Measurements from ENCODE around the gene ZNF407. TPM values are rescaled to one million over a fixed set of nuclear protein-coding genes. Genes with fewer than 3 reads are reported as not detected.

ZNF407 gene
- total and polyA plus RNA-seq, 2 of the 13 experiments (the other 11 are each of a cell fraction or from before 2014, with no cell fraction given): 2.3 to 8.7 TPM

- TF ChIP-seq ZNF142 (CRISPR knock-in tag; IDR thresholded peaks at IDR 0.05): no peak
- TF ChIP-seq ATAD3A (CRISPR knock-in tag; IDR thresholded peaks at IDR 0.05): no peak
- TF ChIP-seq, protein P1, sequence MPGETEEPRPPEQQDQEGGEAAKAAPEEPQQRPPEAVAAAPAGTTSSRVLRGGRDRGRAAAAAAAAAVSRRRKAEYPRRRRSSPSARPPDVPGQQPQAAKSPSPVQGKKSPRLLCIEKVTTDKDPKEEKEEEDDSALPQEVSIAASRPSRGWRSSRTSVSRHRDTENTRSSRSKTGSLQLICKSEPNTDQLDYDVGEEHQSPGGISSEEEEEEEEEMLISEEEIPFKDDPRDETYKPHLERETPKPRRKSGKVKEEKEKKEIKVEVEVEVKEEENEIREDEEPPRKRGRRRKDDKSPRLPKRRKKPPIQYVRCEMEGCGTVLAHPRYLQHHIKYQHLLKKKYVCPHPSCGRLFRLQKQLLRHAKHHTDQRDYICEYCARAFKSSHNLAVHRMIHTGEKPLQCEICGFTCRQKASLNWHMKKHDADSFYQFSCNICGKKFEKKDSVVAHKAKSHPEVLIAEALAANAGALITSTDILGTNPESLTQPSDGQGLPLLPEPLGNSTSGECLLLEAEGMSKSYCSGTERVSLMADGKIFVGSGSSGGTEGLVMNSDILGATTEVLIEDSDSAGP (CRISPR knock-in tag; IDR thresholded peaks at IDR 0.05; ENCODE audit: borderline replicate concordance): no peak
- no peak for TF ChIP-seq CC2D1A (CRISPR knock-in tag; IDR thresholded peaks at IDR 0.05)
- TF ChIP-seq ISX (CRISPR knock-in tag; conservative IDR thresholded peaks at IDR 0.05): no peak
- no peak for TF ChIP-seq SNAPC4 (CRISPR knock-in tag; IDR thresholded peaks at IDR 0.05)
- no peak for TF ChIP-seq CHD2 (IDR thresholded peaks at IDR 0.05; ENCODE audit: low read depth, low read length)
- TF ChIP-seq FIP1L1 (IDR thresholded peaks at IDR 0.05; ENCODE audit: borderline replicate concordance, insufficient read depth, low read depth, low read length): no peak
- no peak for TF ChIP-seq MIER2 (CRISPR knock-in tag; IDR thresholded peaks at IDR 0.05)
- TF ChIP-seq IKZF4 (CRISPR knock-in tag; IDR thresholded peaks at IDR 0.05; ENCODE audit: borderline replicate concordance, low read depth, not compliant biosample characterization): no peak
- TF ChIP-seq TFAP4 (IDR thresholded peaks at IDR 0.05; ENCODE audit: borderline replicate concordance, low read depth): peak; percentile 50; the same call in 1 of the 2 replicates
- peak; percentile 38; the same call in 1 of the 2 replicates for TF ChIP-seq ZFP37 (CRISPR knock-in tag; IDR thresholded peaks at IDR 0.05; ENCODE audit: borderline replicate concordance)
- TF ChIP-seq BRD4 (CRISPR knock-in tag; IDR thresholded peaks at IDR 0.05): no peak
- TF ChIP-seq TEAD3 (CRISPR knock-in tag; optimal IDR thresholded peaks at IDR 0.05; ENCODE audit: borderline replicate concordance): peak; percentile 73
- TF ChIP-seq NFIB (CRISPR knock-in tag; IDR thresholded peaks at IDR 0.05; ENCODE audit: borderline replicate concordance): no peak
- TF ChIP-seq ZNF792 (CRISPR knock-in tag; IDR thresholded peaks at IDR 0.05): no peak; the same call in 1 of the 2 replicates
- no peak for TF ChIP-seq ZNF780A (CRISPR knock-in tag; IDR thresholded peaks at IDR 0.05)
Observed at GRCh38 chr18:74734013-74734444, 136.4 kb downstream of the ZNF407 start (continued).
